ENCODE results near the gene LCA5L.

Gene LCA5L

DNA sequence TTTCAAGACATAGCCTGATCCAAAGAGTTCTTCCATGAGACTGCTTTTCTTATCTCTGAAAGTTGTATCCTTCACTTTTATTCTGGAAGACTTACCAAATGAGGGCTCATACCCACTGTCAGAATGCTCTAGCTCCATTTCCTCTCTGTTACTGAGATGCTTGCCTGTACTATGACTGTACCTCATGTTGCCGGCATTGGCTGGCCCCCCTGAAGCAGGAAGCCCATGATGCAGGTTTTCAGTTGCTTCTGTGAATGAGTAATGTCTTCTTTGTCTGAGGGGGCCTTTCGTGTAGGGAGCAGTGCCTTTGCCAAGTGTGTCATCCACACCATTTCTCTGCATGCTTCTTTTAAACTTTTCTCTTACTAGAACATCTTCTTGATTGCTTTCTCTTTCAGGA, 39.5 kb downstream of the LCA5L start:
- H3K27me3 ChIP-seq (ENCODE audit: control insufficient read depth in 1 of 2, insufficient read depth in 2 of 2, low read length in 2 of 2): no peaks in the 10 kb centered on the region
- H3K4me3 ChIP-seq (ENCODE audit: low read depth in 1 of 2, low read length in 2 of 2): no peak overlapping the region
- no peak overlapping the region for H3K27ac ChIP-seq (ENCODE audit: low read depth, low read length)
- peaks cover 23% of the 10 kb centered on the region for H3K36me3 ChIP-seq (ENCODE audit: insufficient read depth, low read length)
- no peak overlapping the region for H3K9ac ChIP-seq (ENCODE audit: low read length)
- H3K4me1 ChIP-seq (ENCODE audit: insufficient read depth, low read length): no peaks in the 10 kb centered on the region
- no peaks in the 10 kb centered on the region for H3K9me3 ChIP-seq (ENCODE audit: low read length)

DNA sequence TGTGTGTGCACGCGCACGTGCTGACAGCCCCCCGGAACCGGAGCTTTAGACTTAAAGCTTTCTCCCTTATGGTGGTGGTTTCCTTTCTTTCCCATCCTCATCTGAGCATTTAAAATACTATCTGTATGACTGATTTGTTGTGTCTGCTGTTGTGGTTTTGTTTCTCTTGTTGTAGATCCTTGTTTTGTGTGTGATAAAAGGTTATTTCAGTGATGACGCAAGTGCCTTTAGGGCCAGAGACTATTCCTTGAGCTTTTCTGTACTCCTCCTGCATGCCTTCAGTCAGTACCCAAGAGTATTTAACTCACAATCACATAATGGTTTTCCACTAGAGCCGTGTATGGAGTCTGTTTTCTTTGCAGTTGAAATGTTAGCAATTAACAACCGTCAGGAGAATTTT, 45.4 kb downstream of the LCA5L start:
- Histone ChIP-seq H3K9me3 (ENCODE audit: low read length) (no peaks in the 10 kb centered on the region), H3K27me3 (ENCODE audit: control insufficient read depth in 1 of 2, insufficient read depth in 2 of 2, low read length in 2 of 2) (no peaks in the 10 kb centered on the region), H3K4me3 (ENCODE audit: low read depth in 1 of 2, low read length in 2 of 2) (no peak overlapping the region), H3K36me3 (ENCODE audit: insufficient read depth, low read length) (peaks cover 22% of the 10 kb centered on the region), H3K9ac (ENCODE audit: low read length) (no peak overlapping the region), H3K4me1 (ENCODE audit: insufficient read depth, low read length) (no peaks in the 10 kb centered on the region), H3K27ac (ENCODE audit: low read depth, low read length) (no peak overlapping the region)

- Histone ChIP-seq H3K9ac (ENCODE audit: low read length) (no peak overlapping the region), H3K27ac (ENCODE audit: low read depth, low read length) (no peak overlapping the region), H3K4me3 (ENCODE audit: low read depth in 1 of 2, low read length in 2 of 2) (no peak overlapping the region), H3K27me3 (ENCODE audit: control insufficient read depth in 1 of 2, insufficient read depth in 2 of 2, low read length in 2 of 2) (no peaks in the 10 kb centered on the region), H3K9me3 (ENCODE audit: low read length) (no peaks in the 10 kb centered on the region), H3K36me3 (ENCODE audit: insufficient read depth, low read length) (peaks cover 38% of the 10 kb centered on the region), H3K4me1 (ENCODE audit: insufficient read depth, low read length) (no peaks in the 10 kb centered on the region)
Observed at GRCh38 chr21:39397646-39398385, 47.8 kb downstream of the LCA5L start.

DNA sequence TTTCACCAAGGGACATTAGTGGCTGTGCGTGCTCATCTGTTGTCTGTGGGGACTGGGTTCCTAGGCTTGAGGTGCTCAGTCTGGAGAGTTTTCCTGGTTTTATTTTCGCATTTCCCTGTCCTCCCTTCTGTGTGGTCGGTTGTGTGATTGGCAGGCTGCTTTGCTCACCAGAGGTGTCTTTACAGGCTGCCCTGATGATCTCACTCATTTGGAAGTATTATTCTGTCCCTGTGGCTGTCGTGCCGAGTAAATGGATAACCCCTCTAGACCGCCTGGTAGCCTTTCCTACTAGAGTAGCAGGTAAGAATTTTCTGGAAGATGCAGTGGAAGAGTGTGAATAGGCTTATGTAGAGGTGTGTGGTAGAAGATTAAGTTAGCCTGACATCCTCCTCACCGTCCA, 52.6 kb downstream of the LCA5L start:
- H3K27ac ChIP-seq (ENCODE audit: low read depth, low read length): no peak overlapping the region
- H3K4me1 ChIP-seq (ENCODE audit: insufficient read depth, low read length): peaks cover 5% of the 10 kb centered on the region
- H3K9ac ChIP-seq (ENCODE audit: low read length): no peak overlapping the region
- no peaks in the 10 kb centered on the region for H3K27me3 ChIP-seq (ENCODE audit: control insufficient read depth in 1 of 2, insufficient read depth in 2 of 2, low read length in 2 of 2)
- peaks cover 49% of the 10 kb centered on the region for H3K36me3 ChIP-seq (ENCODE audit: insufficient read depth, low read length)
- no peak overlapping the region for H3K4me3 ChIP-seq (ENCODE audit: low read depth in 1 of 2, low read length in 2 of 2)
- no peaks in the 10 kb centered on the region for H3K9me3 ChIP-seq (ENCODE audit: low read length)

- Histone ChIP-seq H3K27me3 (ENCODE audit: control insufficient read depth in 1 of 2, insufficient read depth in 2 of 2, low read length in 2 of 2) (no peaks in the 10 kb centered on the region), H3K9me3 (ENCODE audit: low read length) (no peaks in the 10 kb centered on the region), H3K4me1 (ENCODE audit: insufficient read depth, low read length) (peaks cover 15% of the 10 kb centered on the region), H3K4me3 (ENCODE audit: low read depth in 1 of 2, low read length in 2 of 2) (no peak overlapping the region), H3K9ac (ENCODE audit: low read length) (no peak overlapping the region), H3K36me3 (ENCODE audit: insufficient read depth, low read length) (peaks cover 37% of the 10 kb centered on the region), H3K27ac (ENCODE audit: low read depth, low read length) (no peak overlapping the region)
Observed at GRCh38 chr21:39390212-39390765, 55.3 kb downstream of the LCA5L start.

DNA sequence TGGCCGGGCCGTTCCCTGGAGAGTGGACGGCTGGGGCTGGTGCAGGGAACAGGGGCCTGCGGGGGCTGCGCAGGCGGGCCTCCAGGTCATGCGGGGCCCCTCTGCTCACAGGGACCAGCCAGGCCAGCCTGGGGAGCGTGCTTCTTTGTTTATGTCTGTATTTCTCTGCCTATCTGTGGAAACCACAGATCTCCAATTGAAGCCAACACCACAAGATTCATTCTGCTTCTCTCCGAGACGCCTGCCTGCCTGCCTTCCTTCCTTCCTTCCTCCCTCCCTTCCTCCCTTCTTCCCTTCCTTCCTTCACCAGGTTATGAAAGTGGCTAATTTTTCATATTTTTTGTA, 56.8 kb downstream of the LCA5L start:
- Histone ChIP-seq H3K4me3 (ENCODE audit: low read depth in 1 of 2, low read length in 2 of 2) (peak overlapping the region in 1 of 2 donors; percentile 80), H3K27ac (ENCODE audit: low read depth, low read length) (peak overlapping the region; percentile 85), H3K9ac (ENCODE audit: low read length) (no peak overlapping the region), H3K4me1 (ENCODE audit: insufficient read depth, low read length) (peaks cover 15% of the 10 kb centered on the region), H3K36me3 (ENCODE audit: insufficient read depth, low read length) (peaks cover 27% of the 10 kb centered on the region), H3K27me3 (ENCODE audit: control insufficient read depth in 1 of 2, insufficient read depth in 2 of 2, low read length in 2 of 2) (no peaks in the 10 kb centered on the region), H3K9me3 (ENCODE audit: low read length) (no peaks in the 10 kb centered on the region)

DNA sequence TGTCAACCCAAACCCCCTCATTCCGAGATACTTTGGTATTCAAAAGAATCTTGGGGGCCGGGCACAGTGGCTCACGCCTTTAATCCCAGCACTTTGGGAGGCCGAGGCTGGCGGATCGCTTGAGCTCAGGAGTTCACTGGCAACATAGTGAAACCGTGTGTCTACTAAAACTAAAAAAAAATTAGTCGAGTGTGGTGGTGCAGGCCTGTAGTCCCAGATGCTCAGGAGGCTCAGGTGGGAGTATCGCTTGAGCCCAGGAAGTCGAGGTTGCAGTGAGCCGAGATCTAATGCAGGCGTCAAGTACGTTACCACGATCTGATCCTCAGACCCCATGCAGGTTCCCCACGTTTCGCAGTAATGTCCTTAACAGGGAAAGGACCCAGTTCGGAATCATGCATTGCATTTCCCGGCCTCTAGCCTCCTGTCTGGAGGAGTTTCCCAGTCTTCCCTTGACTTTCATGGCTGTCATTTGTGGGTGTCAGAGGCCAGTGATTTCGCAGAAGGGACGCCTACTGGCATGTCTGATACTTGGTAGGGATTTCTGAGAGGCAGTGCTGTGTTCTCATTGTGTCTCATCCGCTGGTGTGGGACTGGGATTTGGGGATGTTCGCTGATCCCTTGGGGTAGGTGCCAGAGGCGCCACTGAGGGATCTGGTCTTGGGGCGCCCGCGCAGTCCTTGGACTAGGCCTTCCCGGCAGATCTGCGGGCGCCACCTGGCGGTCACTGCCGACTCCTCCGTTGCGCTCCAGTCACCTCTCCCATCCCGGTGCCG, 57.4 kb downstream of the LCA5L start:
- H3K36me3 ChIP-seq (ENCODE audit: insufficient read depth, low read length): peaks cover 23% of the 10 kb centered on the region
- H3K4me3 ChIP-seq (ENCODE audit: low read depth in 1 of 2, low read length in 2 of 2): peak overlapping the region; percentile 39 to 80
- peaks cover 15% of the 10 kb centered on the region for H3K4me1 ChIP-seq (ENCODE audit: insufficient read depth, low read length)
- H3K27me3 ChIP-seq (ENCODE audit: control insufficient read depth in 1 of 2, insufficient read depth in 2 of 2, low read length in 2 of 2): no peaks in the 10 kb centered on the region
- peak overlapping the region; percentile 85 for H3K27ac ChIP-seq (ENCODE audit: low read depth, low read length)
- H3K9ac ChIP-seq (ENCODE audit: low read length): peak overlapping the region; percentile 38
- H3K9me3 ChIP-seq (ENCODE audit: low read length): no peaks in the 10 kb centered on the region

DNA sequence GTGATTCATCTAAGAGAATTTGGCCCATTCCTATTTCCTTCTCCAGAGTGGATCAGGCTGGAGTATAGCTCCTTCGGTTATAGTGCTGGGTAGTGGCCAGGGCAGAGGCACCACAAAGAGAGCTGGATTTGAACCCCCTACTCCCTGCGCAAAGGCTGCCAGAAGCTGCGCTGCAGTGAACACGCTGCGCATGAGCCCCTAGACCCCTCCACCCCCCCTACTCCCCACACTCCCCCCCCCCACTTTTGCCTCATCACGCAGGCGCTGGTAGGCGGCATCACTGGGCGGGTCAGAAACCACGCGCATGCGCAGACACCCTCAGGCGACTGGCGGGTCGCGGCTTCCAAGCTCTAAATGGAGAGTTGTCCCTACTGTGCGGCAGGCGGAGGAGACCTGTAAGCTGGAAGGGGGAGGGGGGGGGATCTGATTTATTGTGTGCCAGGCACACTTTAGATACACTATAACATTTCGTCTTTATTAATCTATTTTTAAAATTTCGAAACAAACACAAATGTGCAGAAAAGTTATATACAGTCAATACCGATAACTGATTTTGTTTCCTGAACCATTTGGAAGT, 58.0 kb downstream of the LCA5L start:
- Histone ChIP-seq H3K4me1 (ENCODE audit: insufficient read depth, low read length) (peaks cover 15% of the 10 kb centered on the region), H3K9ac (ENCODE audit: low read length) (peak overlapping the region; percentile 38), H3K9me3 (ENCODE audit: low read length) (no peaks in the 10 kb centered on the region), H3K27ac (ENCODE audit: low read depth, low read length) (peak overlapping the region; percentile 85), H3K27me3 (ENCODE audit: control insufficient read depth in 1 of 2, insufficient read depth in 2 of 2, low read length in 2 of 2) (no peaks in the 10 kb centered on the region), H3K36me3 (ENCODE audit: insufficient read depth, low read length) (peaks cover 17% of the 10 kb centered on the region), H3K4me3 (ENCODE audit: low read depth in 1 of 2, low read length in 2 of 2) (peak overlapping the region; percentile 39 to 80)

GRCh38 chr21:39386899-39387298, 58.7 kb downstream of the LCA5L start:
- Histone ChIP-seq H3K9me3 (ENCODE audit: low read length) (no peaks in the 10 kb centered on the region), H3K4me1 (ENCODE audit: insufficient read depth, low read length) (peaks cover 15% of the 10 kb centered on the region), H3K36me3 (ENCODE audit: insufficient read depth, low read length) (peaks cover 10% of the 10 kb centered on the region), H3K27me3 (ENCODE audit: control insufficient read depth in 1 of 2, insufficient read depth in 2 of 2, low read length in 2 of 2) (no peaks in the 10 kb centered on the region), H3K4me3 (ENCODE audit: low read depth in 1 of 2, low read length in 2 of 2) (no peak overlapping the region), H3K27ac (ENCODE audit: low read depth, low read length) (peak overlapping the region; percentile 84), H3K9ac (ENCODE audit: low read length) (peak overlapping the region; percentile 27)

- H3K9ac ChIP-seq (ENCODE audit: low read length): no peak overlapping the region
- peak overlapping the region; percentile 16 to 49 for H3K4me3 ChIP-seq (ENCODE audit: low read depth in 1 of 2, low read length in 2 of 2)
- H3K4me1 ChIP-seq (ENCODE audit: insufficient read depth, low read length): peaks cover 19% of the 10 kb centered on the region
- H3K27ac ChIP-seq (ENCODE audit: low read depth, low read length): peak overlapping the region; percentile 84
- no peaks in the 10 kb centered on the region for H3K27me3 ChIP-seq (ENCODE audit: control insufficient read depth in 1 of 2, insufficient read depth in 2 of 2, low read length in 2 of 2)
- H3K36me3 ChIP-seq (ENCODE audit: insufficient read depth, low read length): peaks cover 6% of the 10 kb centered on the region
- no peaks in the 10 kb centered on the region for H3K9me3 ChIP-seq (ENCODE audit: low read length)
Observed at GRCh38 chr21:39386194-39386593, 59.4 kb downstream of the LCA5L start.

DNA sequence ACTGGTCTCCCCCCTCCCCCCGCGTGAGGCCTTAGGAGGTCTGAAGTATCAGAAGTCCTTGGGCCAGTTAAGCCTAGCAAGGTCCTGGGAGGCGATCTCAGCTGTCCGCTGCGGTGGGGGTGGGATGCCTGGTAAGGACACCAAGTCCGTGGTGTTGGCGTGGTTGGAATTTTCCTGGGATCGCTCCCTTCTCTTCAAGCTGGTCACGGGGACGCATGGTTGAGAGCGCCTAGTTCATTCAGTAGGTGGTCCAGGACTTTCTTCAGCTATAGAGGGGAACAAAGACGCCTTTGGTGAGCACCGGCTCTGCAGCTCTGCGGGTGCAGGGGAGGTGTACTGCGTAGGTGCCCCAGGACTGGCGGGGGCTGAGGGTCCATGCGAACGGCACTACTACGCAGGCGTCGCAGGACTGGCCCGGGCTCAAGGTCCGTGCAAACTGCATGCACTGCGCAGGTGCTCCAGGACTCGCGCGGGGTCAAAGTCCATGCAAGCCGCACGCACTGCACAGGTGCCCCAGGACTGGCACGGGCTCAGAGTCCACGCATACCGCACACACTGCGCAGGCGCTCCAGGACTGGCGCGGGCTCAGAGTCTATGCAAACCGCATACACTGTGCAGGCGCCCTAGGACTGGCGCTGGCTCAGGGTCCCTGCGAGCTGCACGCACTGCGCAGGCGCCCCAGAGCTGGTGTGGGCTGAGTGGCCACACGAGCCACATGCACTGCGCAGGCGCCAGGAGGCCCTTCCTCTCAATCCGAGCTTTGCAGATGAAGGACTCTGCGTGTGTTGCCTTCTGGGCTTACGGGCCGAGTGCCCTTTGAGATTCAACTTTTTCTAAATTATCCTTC, 60.1 kb downstream of the LCA5L start:
- Histone ChIP-seq H3K4me3 (ENCODE audit: low read depth in 1 of 2, low read length in 2 of 2) (peak overlapping the region in 1 of 2 donors; percentile 49), H3K27ac (ENCODE audit: low read depth, low read length) (peak overlapping the region; percentile 84), H3K9ac (ENCODE audit: low read length) (no peak overlapping the region), H3K4me1 (ENCODE audit: insufficient read depth, low read length) (peaks cover 23% of the 10 kb centered on the region), H3K36me3 (ENCODE audit: insufficient read depth, low read length) (no peaks in the 10 kb centered on the region), H3K27me3 (ENCODE audit: control insufficient read depth in 1 of 2, insufficient read depth in 2 of 2, low read length in 2 of 2) (no peaks in the 10 kb centered on the region), H3K9me3 (ENCODE audit: low read length) (no peaks in the 10 kb centered on the region)
